Measurements from ENCODE around the gene LY6G6F. TPM values are rescaled to one million over a fixed set of nuclear protein-coding genes. Genes with fewer than 3 reads are reported as not detected.

The LY6G6F gene
- total and polyA plus RNA-seq, 2 of the 13 experiments (the other 11 are each of a cell fraction or from before 2014, with no cell fraction given) = not detected

DNA sequence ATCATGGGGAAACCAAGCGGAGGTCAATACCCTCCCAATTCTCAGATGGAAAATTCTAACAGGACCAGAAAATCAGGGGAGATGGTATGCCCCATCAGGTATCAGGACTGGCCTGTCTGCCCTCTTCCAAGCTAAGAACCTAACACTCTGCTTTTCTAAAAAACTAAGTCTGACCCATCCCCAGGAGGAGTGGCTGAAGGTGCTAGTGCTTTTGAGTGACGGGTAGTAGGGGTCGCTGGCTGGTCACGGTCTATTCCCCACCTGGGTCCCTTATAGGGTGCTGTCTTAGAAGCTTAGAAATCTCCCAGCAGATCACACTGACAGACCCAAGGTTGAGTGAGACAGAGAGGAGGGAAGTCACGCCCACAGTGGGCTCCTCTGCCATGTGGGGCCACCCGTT is 13.1 kb upstream of the LY6G6F start (continued):
- no peak for TF ChIP-seq RNF219 (CRISPR knock-in tag; IDR thresholded peaks at IDR 0.05)
- TF ChIP-seq KLF12 (CRISPR knock-in tag; IDR thresholded peaks at IDR 0.05; ENCODE audit: borderline replicate concordance) = no peak
- no peak for TF ChIP-seq REST (IDR thresholded peaks at IDR 0.05; ENCODE audit: borderline replicate concordance in 1 of 2, low read depth in 1 of 2, low read length in 2 of 2)
- no peak for TF ChIP-seq RAD51 (IDR thresholded peaks at IDR 0.05; ENCODE audit: borderline replicate concordance)
- no peak for TF ChIP-seq PREB (CRISPR knock-in tag; IDR thresholded peaks at IDR 0.05)
- TF ChIP-seq, protein P1, sequence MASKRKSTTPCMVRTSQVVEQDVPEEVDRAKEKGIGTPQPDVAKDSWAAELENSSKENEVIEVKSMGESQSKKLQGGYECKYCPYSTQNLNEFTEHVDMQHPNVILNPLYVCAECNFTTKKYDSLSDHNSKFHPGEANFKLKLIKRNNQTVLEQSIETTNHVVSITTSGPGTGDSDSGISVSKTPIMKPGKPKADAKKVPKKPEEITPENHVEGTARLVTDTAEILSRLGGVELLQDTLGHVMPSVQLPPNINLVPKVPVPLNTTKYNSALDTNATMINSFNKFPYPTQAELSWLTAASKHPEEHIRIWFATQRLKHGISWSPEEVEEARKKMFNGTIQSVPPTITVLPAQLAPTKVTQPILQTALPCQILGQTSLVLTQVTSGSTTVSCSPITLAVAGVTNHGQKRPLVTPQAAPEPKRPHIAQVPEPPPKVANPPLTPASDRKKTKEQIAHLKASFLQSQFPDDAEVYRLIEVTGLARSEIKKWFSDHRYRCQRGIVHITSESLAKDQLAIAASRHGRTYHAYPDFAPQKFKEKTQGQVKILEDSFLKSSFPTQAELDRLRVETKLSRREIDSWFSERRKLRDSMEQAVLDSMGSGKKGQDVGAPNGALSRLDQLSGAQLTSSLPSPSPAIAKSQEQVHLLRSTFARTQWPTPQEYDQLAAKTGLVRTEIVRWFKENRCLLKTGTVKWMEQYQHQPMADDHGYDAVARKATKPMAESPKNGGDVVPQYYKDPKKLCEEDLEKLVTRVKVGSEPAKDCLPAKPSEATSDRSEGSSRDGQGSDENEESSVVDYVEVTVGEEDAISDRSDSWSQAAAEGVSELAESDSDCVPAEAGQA (IDR thresholded peaks at IDR 0.05; ENCODE audit: low read depth) = no peak
- TF ChIP-seq, protein P1 (CRISPR knock-in tag; IDR thresholded peaks at IDR 0.05; ENCODE audit: borderline replicate concordance) = no peak
- no peak for TF ChIP-seq ZBTB25 (CRISPR knock-in tag; IDR thresholded peaks at IDR 0.05)
- no peak for TF ChIP-seq RFX1 (IDR thresholded peaks at IDR 0.05)
- TF ChIP-seq FOXO1 (CRISPR knock-in tag; IDR thresholded peaks at IDR 0.05) = no peak
